Brain microvascular endothelial cell (primary cell): ENCODE data around the gene DLGAP1.

Experiments
- DNase-seq: peaks from one replicate; pipeline ENCODE4 v3.0.0-alpha.2; 2020
- H3K27ac ChIP-seq: fragments of 250-450 bp; sonication (Bioruptor Pico); 2 replicates; pipeline ENCODE4 v1.5.1; 2020; ENCODE audit warnings: mild to moderate bottlenecking, moderate library complexity
- H3K27me3 ChIP-seq: fragments of 250-450 bp; sonication (Bioruptor Pico); replicated peaks from 2 replicates; pipeline ENCODE4 v1.5.1; 2020; ENCODE audit warnings: mild to moderate bottlenecking
- H3K36me3 ChIP-seq: fragments of 250-450 bp; sonication (Bioruptor Pico); replicated peaks from 2 replicates; pipeline ENCODE4 v1.5.1; 2020; ENCODE audit warnings: mild to moderate bottlenecking
- H3K4me3 ChIP-seq: 2 replicates; pipeline ENCODE4 v1.5.1; 2011; ENCODE audit warnings: low read depth, mild to moderate bottlenecking, control low read depth, low read length, moderate library complexity
- CTCF ChIP-seq: IDR thresholded peaks from 2 replicates; pipeline ENCODE4 v1.5.1; 2011; ENCODE audit warnings: low read depth, mild to moderate bottlenecking, moderate library complexity, low read length, control low read depth, inconsistent platforms; ENCODE audit errors: missing control alignments
- in situ Hi-C: cut with HindIII; loops from 2 replicates; pipeline ENCODE4 v1.10.0; 2017; ENCODE audit warnings: low sequenced_read_pairs, low pct_ligation_motif_present

The DLGAP1 gene

DNA sequence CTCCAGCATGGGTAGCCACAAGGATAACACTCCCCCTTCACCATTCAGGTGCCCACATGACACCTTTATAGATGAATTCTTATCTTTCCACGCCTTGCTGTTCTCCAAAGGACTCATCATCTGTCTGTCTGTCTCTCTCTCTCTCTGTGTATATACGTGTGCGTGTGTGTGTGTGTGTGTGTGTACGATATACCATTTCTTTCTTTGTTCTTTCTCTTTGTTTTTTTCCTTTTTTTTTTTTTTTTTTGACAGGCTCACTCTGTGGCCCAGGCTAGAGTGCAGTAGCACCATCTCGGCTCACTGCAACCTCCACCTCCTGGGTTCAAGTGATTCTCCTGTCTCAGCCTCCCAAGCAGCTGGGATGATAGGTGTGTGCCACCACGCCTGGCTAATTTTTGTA, 98.2 kb downstream of the DLGAP1 start:
- Histone ChIP-seq H3K27me3 (no peaks in the 10 kb centered on the region), H3K4me3 (no peak overlapping the region), H3K36me3 (no peaks in the 10 kb centered on the region), H3K27ac (no peak overlapping the region)
- no peak for TF ChIP-seq CTCF
- DNase-seq: no peak
- in situ Hi-C loops: no loop called here

- no peak for TF ChIP-seq CTCF
- Histone ChIP-seq H3K4me3 (no peak overlapping the region), H3K27ac (no peak overlapping the region), H3K36me3 (no peaks in the 10 kb centered on the region), H3K27me3 (no peaks in the 10 kb centered on the region)
- no peak for DNase-seq
- in situ Hi-C loops: no loop called here
These were observed 101.2 kb downstream of the DLGAP1 start for GRCh38 chr18:4353853-4354418.

DNA sequence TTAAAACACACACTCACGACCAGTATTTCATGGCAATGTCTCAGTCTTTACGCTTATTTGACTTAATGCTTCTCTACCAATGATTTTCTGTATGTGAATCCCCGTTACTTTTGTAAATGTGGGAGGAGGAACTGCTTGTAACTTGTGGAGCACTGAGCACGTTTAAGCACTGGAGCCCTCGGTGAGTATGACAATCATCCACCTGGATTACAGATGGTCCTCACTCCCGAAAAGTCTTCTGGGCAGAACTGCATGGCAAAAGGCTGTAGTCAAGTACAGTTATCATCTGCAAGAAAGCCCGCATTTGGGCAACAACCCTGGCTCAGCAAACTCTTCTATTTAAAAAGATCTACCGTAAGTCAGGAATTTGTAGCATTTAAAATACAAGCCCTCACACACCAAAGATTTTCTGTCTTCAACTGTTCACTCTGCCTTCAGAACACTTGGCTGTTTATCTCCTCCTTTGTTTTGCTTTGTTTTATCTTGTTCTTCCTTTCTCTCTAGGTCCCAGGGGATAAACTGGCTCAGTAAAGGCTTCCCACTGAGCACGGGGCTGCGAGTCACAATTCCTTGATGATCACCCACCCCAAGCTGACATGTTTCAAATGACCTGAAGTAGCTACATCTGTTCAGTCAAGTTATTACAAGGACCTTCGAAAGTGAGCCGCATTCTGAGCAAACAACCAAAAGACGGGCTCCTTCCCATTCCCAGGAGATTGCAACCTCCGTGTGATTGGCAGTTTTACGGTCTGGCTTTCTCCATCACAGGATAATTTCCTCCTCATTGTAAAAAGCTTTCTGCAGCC, 102.2 kb downstream of the DLGAP1 start:
- in situ Hi-C loops: no loop called here
- DNase-seq: no peak
- no peak for TF ChIP-seq CTCF
- Histone ChIP-seq H3K27me3 (no peaks in the 10 kb centered on the region), H3K27ac (no peak overlapping the region), H3K4me3 (no peak overlapping the region), H3K36me3 (no peaks in the 10 kb centered on the region)

DNA sequence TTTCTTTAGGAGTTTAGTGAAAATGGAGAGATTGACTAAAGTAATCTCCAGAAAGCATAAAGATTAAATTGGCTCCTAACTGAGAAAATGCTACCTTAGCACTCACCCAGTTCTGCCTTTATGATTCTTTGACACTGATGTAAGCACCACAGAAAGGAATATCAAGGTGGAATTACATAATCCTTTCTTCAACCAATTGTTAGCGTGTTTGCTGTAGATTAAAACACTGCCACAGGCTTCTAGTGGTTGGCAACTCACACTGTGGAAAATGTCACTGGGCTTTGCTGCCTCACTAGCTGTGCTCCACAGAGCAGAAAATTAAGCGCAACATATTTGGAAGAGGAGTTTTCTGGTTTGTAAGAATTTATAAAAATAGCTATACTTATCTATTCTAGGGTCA, 104.1 kb downstream of the DLGAP1 start:
- TF ChIP-seq CTCF: no peak
- in situ Hi-C loops: no loop called here
- Histone ChIP-seq H3K27ac (no peak overlapping the region), H3K27me3 (no peaks in the 10 kb centered on the region), H3K36me3 (no peaks in the 10 kb centered on the region), H3K4me3 (no peak overlapping the region)
- no peak for DNase-seq

- no peak for TF ChIP-seq CTCF
- no peak overlapping the region for H3K27ac ChIP-seq
- DNase-seq: no peak
- no peak overlapping the region for H3K4me3 ChIP-seq
- no peaks in the 10 kb centered on the region for H3K27me3 ChIP-seq
- in situ Hi-C loops: no loop called here
- no peaks in the 10 kb centered on the region for H3K36me3 ChIP-seq
These were observed 119.7 kb downstream of the DLGAP1 start for GRCh38 chr18:4335386-4335785.
